Activated CD8-positive, alpha-beta memory T cell treated with anti-CD3 and anti-CD28 coated beads, Interleukin-2, amount 10 ng/mL, durations not matched to agents 7 days and 5 days (primary cell): ENCODE measurements around the gene FGF5. TPM values are rescaled to one million over a fixed set of nuclear protein-coding genes. Genes with fewer than 3 reads are reported as not detected.
A peak's percentile ranks its signal among the peaks of the same experiment; 100 is the strongest.

Experiments
- ATAC-seq: fragments of 150-1000 bp; cut with Tn5 transposase; one replicate; pipeline ENCODE4 v1.10.0; 2021; ENCODE audit warnings: moderate library complexity
- CTCF ChIA-PET: fragments of 350-600 bp; sonication (Branson Sonifier 250); formaldehyde crosslinking; loops from one replicate; lab custom pipeline; 2021; ENCODE audit warnings: antibody characterized with exemption; lab: Charles Lee
- DNase-seq: peaks from one replicate; pipeline ENCODE4 v3.0.0-alpha.2; 2020
- H3K27ac Mint-ChIP-seq: one replicate; pipeline ENCODE4 v1.8.0; 2021; ENCODE audit warnings: mild to moderate bottlenecking, mixed read lengths
- H3K27me3 Mint-ChIP-seq: one replicate; pipeline ENCODE4 v1.8.0; 2021; ENCODE audit warnings: mixed read lengths
- H3K36me3 Mint-ChIP-seq: one replicate; pipeline ENCODE4 v1.8.0; 2021; ENCODE audit warnings: mild to moderate bottlenecking, mixed read lengths
- H3K4me1 Mint-ChIP-seq: one replicate; pipeline ENCODE4 v1.8.0; 2021; ENCODE audit warnings: mixed read lengths
- H3K4me3 Mint-ChIP-seq: one replicate; pipeline ENCODE4 v1.8.0; 2021; ENCODE audit warnings: mild to moderate bottlenecking, moderate library complexity, mixed read lengths
- H3K9me3 Mint-ChIP-seq: one replicate; pipeline ENCODE4 v1.8.0; 2022; ENCODE audit warnings: low read depth, mixed read lengths
- total RNA-seq, 2 experiments: library from RNA; stranded (reverse); gene quantifications; one replicate each; pipeline ENCODE4 v1.2.3, GENCODE V29; 2021

FGF5 gene
- total RNA-seq, 2 experiments from 2014 or later, result not detected

GRCh38 chr4:80259817-80260216, 6.6 kb upstream of the FGF5 start:
- CTCF ChIA-PET, result interaction anchor here (1.2 kb wide), 1 partner anchor 16 kb away, joined by 3 read pairs; no protein-coding TSS in a partner anchor
- Mint-ChIP-seq H3K4me1 (no peaks in the 10 kb centered on the region), H3K27ac (no peak overlapping the region), H3K4me3 (no peak overlapping the region), H3K9me3 (no peaks in the 10 kb centered on the region), H3K36me3 (no peaks in the 10 kb centered on the region), H3K27me3 (peaks cover 75% of the 10 kb centered on the region)
- ATAC-seq, result no peak
- DNase-seq, result no peak

GRCh38 chr4:80261989-80262600, 4.4 kb upstream of the FGF5 start:
- Mint-ChIP-seq H3K27me3 (peaks cover 82% of the 10 kb centered on the region), H3K27ac (no peak overlapping the region), H3K4me3 (no peak overlapping the region), H3K4me1 (peaks cover 13% of the 10 kb centered on the region), H3K9me3 (no peaks in the 10 kb centered on the region), H3K36me3 (no peaks in the 10 kb centered on the region)
- ATAC-seq (no peak), DNase-seq (no peak)
- CTCF ChIA-PET, result no interaction called here

- ATAC-seq (no peak), DNase-seq (no peak)
- Mint-ChIP-seq H3K27me3 (peaks cover 88% of the 10 kb centered on the region), H3K9me3 (no peaks in the 10 kb centered on the region), H3K36me3 (no peaks in the 10 kb centered on the region), H3K4me3 (no peak overlapping the region), H3K4me1 (peaks cover 20% of the 10 kb centered on the region), H3K27ac (no peak overlapping the region)
- CTCF ChIA-PET, result no interaction called here
Measured at GRCh38 chr4:80263541-80264351, 2.7 kb upstream of the FGF5 start.

- ATAC-seq (no peak), DNase-seq (no peak)
- Mint-ChIP-seq H3K4me1 (peaks cover 20% of the 10 kb centered on the region), H3K27ac (no peak overlapping the region), H3K4me3 (no peak overlapping the region), H3K9me3 (no peaks in the 10 kb centered on the region), H3K27me3 (peaks cover 88% of the 10 kb centered on the region), H3K36me3 (no peaks in the 10 kb centered on the region)
- CTCF ChIA-PET, result no interaction called here
Measured at GRCh38 chr4:80264352-80264647, 2.2 kb upstream of the FGF5 start.

- Mint-ChIP-seq H3K4me3 (no peak overlapping the region), H3K4me1 (peaks cover 20% of the 10 kb centered on the region), H3K27ac (no peak overlapping the region), H3K9me3 (no peaks in the 10 kb centered on the region), H3K36me3 (no peaks in the 10 kb centered on the region), H3K27me3 (peaks cover 88% of the 10 kb centered on the region)
- no peak for DNase-seq
- no peak for ATAC-seq
- CTCF ChIA-PET, result interaction anchor here (0.9 to 1.5 kb wide), 2 partner anchors 45 to 62 kb away, joined by 3 read pairs; no protein-coding TSS in a partner anchor
Measured at GRCh38 chr4:80264825-80265224, 1.6 kb upstream of the FGF5 start.

GRCh38 chr4:80265571-80266252, 752 bp upstream of the FGF5 start:
- Mint-ChIP-seq H3K4me1 (peaks cover 20% of the 10 kb centered on the region), H3K9me3 (no peaks in the 10 kb centered on the region), H3K36me3 (no peaks in the 10 kb centered on the region), H3K27me3 (peaks cover 89% of the 10 kb centered on the region), H3K27ac (no peak overlapping the region), H3K4me3 (peak overlapping the region; percentile 53)
- no peak for ATAC-seq
- no peak for DNase-seq
- CTCF ChIA-PET, result interaction anchor here (0.9 to 1.5 kb wide), 2 partner anchors 46 to 63 kb away, joined by 3 read pairs; no protein-coding TSS in a partner anchor

GRCh38 chr4:80266902-80267380, 477 bp downstream of the FGF5 start:
- H3K4me1 Mint-ChIP-seq, result peaks cover 20% of the 10 kb centered on the region
- H3K27ac Mint-ChIP-seq, result no peak overlapping the region
- CTCF ChIA-PET, result no interaction called here
- no peaks in the 10 kb centered on the region for H3K9me3 Mint-ChIP-seq
- H3K36me3 Mint-ChIP-seq, result no peaks in the 10 kb centered on the region
- peaks cover 91% of the 10 kb centered on the region for H3K27me3 Mint-ChIP-seq
- DNase-seq (no peak), ATAC-seq (peak; percentile 34)
- H3K4me3 Mint-ChIP-seq, result peak overlapping the region; percentile 53

GRCh38 chr4:80268081-80268823, 1.8 kb downstream of the FGF5 start:
- no peak for DNase-seq

GRCh38 chr4:80268936-80269335, 2.5 kb downstream of the FGF5 start:
- CTCF ChIA-PET, result no interaction called here
- H3K27me3 Mint-ChIP-seq, result peaks cover 79% of the 10 kb centered on the region
- DNase-seq, result no peak
- no peak overlapping the region for H3K27ac Mint-ChIP-seq
- no peak overlapping the region for H3K4me3 Mint-ChIP-seq
- H3K9me3 Mint-ChIP-seq, result no peaks in the 10 kb centered on the region
- H3K36me3 Mint-ChIP-seq, result no peaks in the 10 kb centered on the region
- H3K4me1 Mint-ChIP-seq, result peaks cover 20% of the 10 kb centered on the region
- no peak for ATAC-seq

More at GRCh38 chr4:80268081-80268823, 1.8 kb downstream of the FGF5 start:
- no peak overlapping the region for H3K27ac Mint-ChIP-seq
- H3K36me3 Mint-ChIP-seq, result no peaks in the 10 kb centered on the region
- H3K4me3 Mint-ChIP-seq, result no peak overlapping the region
- CTCF ChIA-PET, result no interaction called here
- peaks cover 20% of the 10 kb centered on the region for H3K4me1 Mint-ChIP-seq
- ATAC-seq, result no peak
- H3K9me3 Mint-ChIP-seq, result no peaks in the 10 kb centered on the region
- peaks cover 82% of the 10 kb centered on the region for H3K27me3 Mint-ChIP-seq

- CTCF ChIA-PET, result interaction anchor here (0.7 to 1.4 kb wide), 2 partner anchors 15 to 68 kb away, joined by 3 read pairs; no protein-coding TSS in a partner anchor
- Mint-ChIP-seq H3K36me3 (no peaks in the 10 kb centered on the region), H3K27me3 (peaks cover 70% of the 10 kb centered on the region), H3K9me3 (no peaks in the 10 kb centered on the region), H3K27ac (no peak overlapping the region), H3K4me3 (no peak overlapping the region), H3K4me1 (peaks cover 20% of the 10 kb centered on the region)
- DNase-seq (no peak), ATAC-seq (no peak)
Measured at GRCh38 chr4:80270321-80270720, 3.9 kb downstream of the FGF5 start.

- H3K27ac Mint-ChIP-seq, result no peak overlapping the region
- CTCF ChIA-PET, result interaction anchor here (1.4 kb wide), 1 partner anchor 69 kb away, joined by 3 read pairs; no protein-coding TSS in a partner anchor
- H3K36me3 Mint-ChIP-seq, result no peaks in the 10 kb centered on the region
- no peaks in the 10 kb centered on the region for H3K9me3 Mint-ChIP-seq
- H3K4me1 Mint-ChIP-seq, result peaks cover 15% of the 10 kb centered on the region
- no peak for DNase-seq
- peaks cover 64% of the 10 kb centered on the region for H3K27me3 Mint-ChIP-seq
- no peak overlapping the region for H3K4me3 Mint-ChIP-seq
- no peak for ATAC-seq
Measured at GRCh38 chr4:80270868-80271267, 4.4 kb downstream of the FGF5 start.

- H3K27ac Mint-ChIP-seq, result no peak overlapping the region
- no peak for DNase-seq
- H3K9me3 Mint-ChIP-seq, result no peaks in the 10 kb centered on the region
- H3K36me3 Mint-ChIP-seq, result no peaks in the 10 kb centered on the region
- H3K27me3 Mint-ChIP-seq, result peaks cover 57% of the 10 kb centered on the region
- CTCF ChIA-PET, result no interaction called here
- no peak for ATAC-seq
- peaks cover 9% of the 10 kb centered on the region for H3K4me1 Mint-ChIP-seq
- H3K4me3 Mint-ChIP-seq, result no peak overlapping the region
Measured at GRCh38 chr4:80271801-80272200, 5.3 kb downstream of the FGF5 start.

- H3K27me3 Mint-ChIP-seq, result peaks cover 28% of the 10 kb centered on the region
- H3K27ac Mint-ChIP-seq, result no peak overlapping the region
- DNase-seq (no peak), ATAC-seq (no peak)
- H3K9me3 Mint-ChIP-seq, result no peaks in the 10 kb centered on the region
- no peaks in the 10 kb centered on the region for H3K36me3 Mint-ChIP-seq
- H3K4me1 Mint-ChIP-seq, result no peaks in the 10 kb centered on the region
- CTCF ChIA-PET, result no interaction called here
- H3K4me3 Mint-ChIP-seq, result no peak overlapping the region
Measured at GRCh38 chr4:80276931-80277330, 10.5 kb downstream of the FGF5 start.
